ENCODE measurements around the gene FADS1. TPM values are rescaled to one million over a fixed set of nuclear protein-coding genes. Genes with fewer than 3 reads are reported as not detected.

The FADS1 gene
- total and polyA plus RNA-seq, 2 of the 13 experiments (the other 11 are each of a cell fraction or from before 2014, with no cell fraction given), result 91.8 to 108 TPM

DNA sequence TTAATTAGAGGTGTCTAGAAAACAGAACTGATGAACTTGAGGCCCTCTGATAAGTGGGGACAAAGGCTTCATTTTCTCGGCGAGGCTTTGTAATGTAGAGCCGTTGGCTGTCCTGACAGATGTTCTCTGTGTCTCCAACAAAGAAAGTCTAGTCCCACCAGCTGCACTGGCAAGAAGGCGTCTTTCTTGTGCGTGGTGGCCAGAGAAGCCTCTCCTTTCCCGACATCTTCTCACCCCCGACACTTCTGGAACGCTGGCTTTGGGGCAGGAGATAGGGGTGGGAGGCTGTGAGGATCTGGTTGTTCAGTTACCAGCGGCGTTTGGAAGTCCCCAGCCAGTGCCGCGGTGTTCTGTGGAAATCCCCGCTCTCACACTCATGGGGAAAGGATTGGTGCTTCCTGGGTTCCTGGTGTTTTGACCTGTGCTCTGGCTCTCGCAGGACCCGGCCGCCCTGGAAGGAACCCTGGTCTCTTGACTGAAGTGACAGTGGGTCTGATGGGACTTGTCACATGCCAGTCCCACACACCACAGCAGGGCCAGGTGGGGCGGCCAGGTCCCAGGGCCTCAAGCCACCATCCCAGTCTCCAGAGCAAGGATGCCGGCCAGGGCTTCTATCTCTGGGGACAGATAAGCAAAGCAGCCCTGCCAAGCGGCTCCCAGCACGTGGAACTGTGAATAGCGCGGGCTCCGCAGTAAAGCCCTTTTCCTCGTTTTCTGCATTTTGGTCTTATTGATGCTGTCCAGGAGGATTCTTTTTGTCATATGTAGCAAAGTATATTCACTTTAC, 34.5 kb upstream of the FADS1 start:
- TF ChIP-seq, protein P1, sequence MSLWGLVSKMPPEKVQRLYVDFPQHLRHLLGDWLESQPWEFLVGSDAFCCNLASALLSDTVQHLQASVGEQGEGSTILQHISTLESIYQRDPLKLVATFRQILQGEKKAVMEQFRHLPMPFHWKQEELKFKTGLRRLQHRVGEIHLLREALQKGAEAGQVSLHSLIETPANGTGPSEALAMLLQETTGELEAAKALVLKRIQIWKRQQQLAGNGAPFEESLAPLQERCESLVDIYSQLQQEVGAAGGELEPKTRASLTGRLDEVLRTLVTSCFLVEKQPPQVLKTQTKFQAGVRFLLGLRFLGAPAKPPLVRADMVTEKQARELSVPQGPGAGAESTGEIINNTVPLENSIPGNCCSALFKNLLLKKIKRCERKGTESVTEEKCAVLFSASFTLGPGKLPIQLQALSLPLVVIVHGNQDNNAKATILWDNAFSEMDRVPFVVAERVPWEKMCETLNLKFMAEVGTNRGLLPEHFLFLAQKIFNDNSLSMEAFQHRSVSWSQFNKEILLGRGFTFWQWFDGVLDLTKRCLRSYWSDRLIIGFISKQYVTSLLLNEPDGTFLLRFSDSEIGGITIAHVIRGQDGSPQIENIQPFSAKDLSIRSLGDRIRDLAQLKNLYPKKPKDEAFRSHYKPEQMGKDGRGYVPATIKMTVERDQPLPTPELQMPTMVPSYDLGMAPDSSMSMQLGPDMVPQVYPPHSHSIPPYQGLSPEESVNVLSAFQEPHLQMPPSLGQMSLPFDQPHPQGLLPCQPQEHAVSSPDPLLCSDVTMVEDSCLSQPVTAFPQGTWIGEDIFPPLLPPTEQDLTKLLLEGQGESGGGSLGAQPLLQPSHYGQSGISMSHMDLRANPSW (CRISPR knock-in tag; IDR thresholded peaks at IDR 0.05; ENCODE audit: borderline replicate concordance), result no peak
- TF ChIP-seq TMF1 (CRISPR knock-in tag; IDR thresholded peaks at IDR 0.05; ENCODE audit: low read depth), result no peak
- no peak for TF ChIP-seq ZFP62 (CRISPR knock-in tag; IDR thresholded peaks at IDR 0.05)
- no peak for TF ChIP-seq ZNF101 (CRISPR knock-in tag; IDR thresholded peaks at IDR 0.05; ENCODE audit: borderline replicate concordance, low read depth)
- TF ChIP-seq ZNF773 (CRISPR knock-in tag; IDR thresholded peaks at IDR 0.05; ENCODE audit: borderline replicate concordance), result no peak
- TF ChIP-seq ZNF83 (CRISPR knock-in tag; IDR thresholded peaks at IDR 0.05; ENCODE audit: borderline replicate concordance), result no peak
- TF ChIP-seq ZNF883 (CRISPR knock-in tag; IDR thresholded peaks at IDR 0.05; ENCODE audit: not compliant biosample characterization), result no peak
- TF ChIP-seq POLR2AphosphoS2 (IDR thresholded peaks at IDR 0.05; ENCODE audit: low read depth, low read length), result no peak
- no peak for TF ChIP-seq ZNF354B (CRISPR knock-in tag; IDR thresholded peaks at IDR 0.05)
- TF ChIP-seq JUND (CRISPR knock-in tag; IDR thresholded peaks at IDR 0.05), result no peak
- TF ChIP-seq HNRNPLL (IDR thresholded peaks at IDR 0.05; ENCODE audit: low read depth, low read length, poor library complexity, severe bottlenecking), result no peak
- no peak for TF ChIP-seq PPARG (CRISPR knock-in tag; conservative IDR thresholded peaks at IDR 0.05)
- no peak for TF ChIP-seq ZBTB20 (CRISPR knock-in tag; IDR thresholded peaks at IDR 0.05; ENCODE audit: borderline replicate concordance, low read depth)
- no peak for TF ChIP-seq HCFC1 (IDR thresholded peaks at IDR 0.05; ENCODE audit: low read depth, low read length)
- no peak for TF ChIP-seq CCDC6 (CRISPR knock-in tag; IDR thresholded peaks at IDR 0.05)
- TF ChIP-seq ZFAT (CRISPR knock-in tag; conservative IDR thresholded peaks at IDR 0.05), result no peak
- TF ChIP-seq, protein P2, sequence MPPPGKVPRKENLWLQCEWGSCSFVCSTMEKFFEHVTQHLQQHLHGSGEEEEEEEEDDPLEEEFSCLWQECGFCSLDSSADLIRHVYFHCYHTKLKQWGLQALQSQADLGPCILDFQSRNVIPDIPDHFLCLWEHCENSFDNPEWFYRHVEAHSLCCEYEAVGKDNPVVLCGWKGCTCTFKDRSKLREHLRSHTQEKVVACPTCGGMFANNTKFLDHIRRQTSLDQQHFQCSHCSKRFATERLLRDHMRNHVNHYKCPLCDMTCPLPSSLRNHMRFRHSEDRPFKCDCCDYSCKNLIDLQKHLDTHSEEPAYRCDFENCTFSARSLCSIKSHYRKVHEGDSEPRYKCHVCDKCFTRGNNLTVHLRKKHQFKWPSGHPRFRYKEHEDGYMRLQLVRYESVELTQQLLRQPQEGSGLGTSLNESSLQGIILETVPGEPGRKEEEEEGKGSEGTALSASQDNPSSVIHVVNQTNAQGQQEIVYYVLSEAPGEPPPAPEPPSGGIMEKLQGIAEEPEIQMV (CRISPR knock-in tag; IDR thresholded peaks at IDR 0.05; ENCODE audit: low read depth), result no peak
- no peak for TF ChIP-seq ZNF124 (CRISPR knock-in tag; IDR thresholded peaks at IDR 0.05)
- no peak for TF ChIP-seq ZNF660 (CRISPR knock-in tag; IDR thresholded peaks at IDR 0.05; ENCODE audit: borderline replicate concordance, low read depth)
- ChIA-PET POLR2A (no interaction called here), CTCF (ENCODE audit: low intra/inter-chr PET ratio, low total read pairs) (no interaction called here)
- no peak for DNase-seq (ENCODE audit: low spot score)
- H3K79me2 ChIP-seq (ENCODE audit: insufficient read depth, low read length), result no peaks in the 10 kb centered on the region
- in situ Hi-C loops (cut with HindIII; ENCODE audit: extremely low pct_ligation_motif_present, low pct_unique_long_range_greater_than_20kb) (no loop called here), intact Hi-C loops (cut with micrococcal nuclease; ENCODE audit: unreplicated experiment) (no loop called here)
- no peak overlapping the region for H3K9ac ChIP-seq (ENCODE audit: insufficient read depth, low read depth, low read length)
- H3K4me1 ChIP-seq (ENCODE audit: insufficient read depth, low read length), result peaks cover 3% of the 10 kb centered on the region; the same call in 1 of the 2 replicates
- no peaks in the 10 kb centered on the region for H3K27me3 ChIP-seq (ENCODE audit: control insufficient read depth in 1 of 2, insufficient read depth in 2 of 2, low read length in 2 of 2)
- peaks cover 4 to 48% of the 10 kb centered on the region in 2 experiments; a peak in 4 of 5 replicates for H3K36me3 ChIP-seq (replicated peaks in 1 of 2; ENCODE audit: control insufficient read depth in 1 of 2, insufficient read depth in 2 of 2, low read length in 2 of 2)
- 94% methylated on average over 20 of the region's 24 CpGs for WGBS (ENCODE audit: low lambda C conversion rate)
- no peak overlapping the region for H3K4me3 ChIP-seq (replicated peaks in 1 of 3; ENCODE audit: insufficient read depth in 1 of 3, low read depth in 2 of 3, low read length in 3 of 3)
- H3K27ac ChIP-seq (ENCODE audit: extremely low read length, insufficient read depth, low read length), result no peak overlapping the region
- no peak for FAIRE-seq
- H3K4me2 ChIP-seq (ENCODE audit: low read depth, low read length), result no peak overlapping the region
- ATAC-seq, result no peak
- BruUV-seq (replicated peaks), result no TSS peak
- H3K9me3 ChIP-seq (ENCODE audit: low read length), result no peaks in the 10 kb centered on the region
- no peaks in the 10 kb centered on the region for H4K20me1 ChIP-seq (ENCODE audit: insufficient read depth, low read length)
- no peak overlapping the region for H2AFZ ChIP-seq (ENCODE audit: low read length)

Data from HepG2 (cell line).